Smooth muscle cell (in vitro differentiated cells): ENCODE measurements around the gene CDK3. TPM values are rescaled to one million over a fixed set of nuclear protein-coding genes. Genes with fewer than 3 reads are reported as not detected.

Experiments
- DNase-seq: peaks from one replicate; lab custom pipeline; 2025; ENCODE audit not compliant: unreplicated experiment; lab: John Stamatoyannopoulos, UW
- H2AFZ ChIP-seq: fragments of 200-600 bp; sonication (generic); 2 replicates; pipeline ENCODE4 v1.6.0; 2016; ENCODE audit warnings: antibody characterized with exemption, low read depth, mild to moderate bottlenecking
- H3F3A ChIP-seq: fragments of 200-600 bp; sonication (generic); 2 replicates; pipeline ENCODE4 v1.6.0; 2017; ENCODE audit warnings: antibody characterized with exemption, low read depth
- H3K27ac ChIP-seq: fragments of 200-600 bp; sonication (generic); 2 replicates; pipeline ENCODE4 v1.5.1; 2016; ENCODE audit warnings: low read depth, mild to moderate bottlenecking
- H3K27me3 ChIP-seq: fragments of 200-600 bp; sonication (generic); 2 replicates; pipeline ENCODE4 v1.6.1; 2016; ENCODE audit warnings: low read depth, mild to moderate bottlenecking
- H3K36me3 ChIP-seq: fragments of 200-600 bp; sonication (generic); 2 replicates; pipeline ENCODE4 v1.5.1; 2016; ENCODE audit warnings: low read depth
- H3K4me1 ChIP-seq: fragments of 200-600 bp; sonication (generic); 2 replicates; pipeline ENCODE4 v1.5.1; 2016; ENCODE audit warnings: low read depth
- H3K4me2 ChIP-seq: fragments of 200-600 bp; sonication (generic); 2 replicates; pipeline ENCODE4 v1.6.0; 2016; ENCODE audit warnings: mild to moderate bottlenecking
- H3K4me3 ChIP-seq: fragments of 200-600 bp; sonication (generic); 2 replicates; pipeline ENCODE4 v1.5.1; 2016; ENCODE audit warnings: mild to moderate bottlenecking
- H3K79me2 ChIP-seq: fragments of 200-600 bp; sonication (generic); 2 replicates; pipeline ENCODE4 v1.6.0; 2016; ENCODE audit warnings: low read depth, mild to moderate bottlenecking
- H3K9ac ChIP-seq: fragments of 200-600 bp; sonication (generic); 2 replicates; pipeline ENCODE4 v1.6.0; 2016; ENCODE audit warnings: low read depth
- H3K9me3 ChIP-seq: fragments of 200-600 bp; sonication (generic); replicated peaks from 2 replicates; pipeline ENCODE4 v1.5.1; 2016; ENCODE audit warnings: low read depth
- H4K20me1 ChIP-seq: fragments of 200-600 bp; sonication (generic); 2 replicates; pipeline ENCODE4 v1.6.0; 2016; ENCODE audit warnings: low read depth
- CTCF ChIP-seq: fragments of 200-600 bp; sonication (generic); IDR thresholded peaks from 2 replicates; pipeline ENCODE4 v1.5.1; 2017; ENCODE audit warnings: borderline replicate concordance, mild to moderate bottlenecking, antibody characterized with exemption; ENCODE audit not compliant: insufficient read depth, poor library complexity, severe bottlenecking
- WGBS: methylation state at CpG from one replicate; pipeline ENCODE4 v1.1.7; 2016; ENCODE audit warnings: low lambda C conversion rate; 5-methylcytosine and 5-hydroxymethylcytosine counted together
- polyA plus RNA-seq: library from polyadenylated mRNA; unstranded; fragments of >200 nt; fragmentation: Nextera tagmentation; extraction: Ambion mirVana; gene quantifications from 2 replicates; pipeline ENCODE4 v1.2.1, GENCODE V29; 2016
- total RNA-seq: library from RNA; depleted of rRNA; stranded (reverse); fragments of >200 nt; gene quantifications from 2 replicates; pipeline ENCODE4 v1.2.3, GENCODE V29; 2014

The CDK3 gene
- total and polyA plus RNA-seq, 2 experiments from 2014 or later = 1.0 to 3.9 TPM

GRCh38 chr17:75978938-75979704 lies 21.5 kb upstream of the CDK3 start, which contains the start of the genes ACOX1 and TEN1:
TSS of gene ACOX1 (minus strand) at chr17:75979166. CDS start at chr17:75979073, 93 bp downstream.
TSS of gene TEN1 (plus strand) at chr17:75979240. CDS start at chr17:75986193, 6,953 bp downstream.
- no peaks in the 10 kb centered on the region for H3K27me3 ChIP-seq
- peaks cover 42% of the 10 kb centered on the region for H3K79me2 ChIP-seq
- H3K4me2 ChIP-seq = peak within 1 kb of the TSS; percentile 85
- DNase-seq = peak; percentile 99
- peak within 1 kb of the TSS; percentile 99 for H3K9ac ChIP-seq
- H3K36me3 ChIP-seq = no peaks in the 10 kb centered on the region
- peaks cover 32% of the 10 kb centered on the region for H4K20me1 ChIP-seq
- under 1% methylated on average over 60 of the region's 72 CpGs for WGBS
- H3F3A ChIP-seq = peaks cover 25% of the 10 kb centered on the region
- no peak within 1 kb of the TSS for H2AFZ ChIP-seq
- H3K9me3 ChIP-seq = no peaks in the 10 kb centered on the region
- TF ChIP-seq CTCF = peak; percentile 11
- peaks cover 15% of the 10 kb centered on the region for H3K4me1 ChIP-seq
- peak within 1 kb of the TSS; percentile 100 for H3K27ac ChIP-seq
- H3K4me3 ChIP-seq = peak within 1 kb of the TSS; percentile 74

GRCh38 chr17:75979705-75980187 lies 20.9 kb upstream of the CDK3 start:
- Histone ChIP-seq H3K4me2 (peak overlapping the region; percentile 85), H3K9me3 (no peaks in the 10 kb centered on the region), H3K4me3 (peak overlapping the region; percentile 74), H3K27me3 (no peaks in the 10 kb centered on the region), H3K4me1 (peaks cover 15% of the 10 kb centered on the region), H3K9ac (peak overlapping the region; percentile 99), H3K27ac (peak overlapping the region; percentile 100), H3K79me2 (peaks cover 36% of the 10 kb centered on the region), H4K20me1 (peaks cover 26% of the 10 kb centered on the region), H2AFZ (no peak overlapping the region), H3K36me3 (no peaks in the 10 kb centered on the region), H3F3A (peaks cover 23% of the 10 kb centered on the region)
- no peak for TF ChIP-seq CTCF
- no peak for DNase-seq
- 3% methylated on average over 19 of the region's 19 CpGs for WGBS

- Histone ChIP-seq H3K4me2 (peak overlapping the region; percentile 85), H4K20me1 (peaks cover 22% of the 10 kb centered on the region), H3K9me3 (no peaks in the 10 kb centered on the region), H3K36me3 (no peaks in the 10 kb centered on the region), H3K79me2 (peaks cover 34% of the 10 kb centered on the region), H3K27me3 (no peaks in the 10 kb centered on the region), H3F3A (peaks cover 23% of the 10 kb centered on the region), H3K27ac (peak overlapping the region; percentile 100), H3K4me3 (peak overlapping the region; percentile 74), H3K4me1 (peaks cover 15% of the 10 kb centered on the region), H3K9ac (peak overlapping the region; percentile 99), H2AFZ (no peak overlapping the region)
- TF ChIP-seq CTCF = no peak
- DNase-seq = no peak
- WGBS = 61% methylated on average over 18 of the region's 18 CpGs
These were observed 20.3 kb upstream of the CDK3 start for GRCh38 chr17:75980188-75981018.
